Astrocyte (in vitro differentiated cells and primary cell): Measurements from ENCODE around the gene OXSR1. TPM values are rescaled to one million over a fixed set of nuclear protein-coding genes. Genes with fewer than 3 reads are reported as not detected.

Experiments used
- DNase-seq: peaks from one replicate; pipeline ENCODE4 v3.0.0-alpha.2; 2010; ENCODE audit warnings: low read depth
- FAIRE-seq: peaks from 2 replicates; lab custom pipeline; 2011; peaks lifted over from hg19 to GRCh38; lab: Jason Lieb, UNC
- H2AFZ ChIP-seq: 2 replicates; pipeline ENCODE4 v1.6.0; 2012; ENCODE audit warnings: low read depth, low read length, inconsistent platforms
- H3K27ac ChIP-seq: 2 replicates; pipeline ENCODE4 v1.5.1; 2011; ENCODE audit warnings: low read depth, low read length, inconsistent platforms
- H3K27me3 ChIP-seq: 2 replicates; pipeline ENCODE4 v1.6.0; 2011; ENCODE audit warnings: low read length, inconsistent platforms; ENCODE audit not compliant: insufficient read depth
- H3K36me3 ChIP-seq: 2 replicates; pipeline ENCODE4 v1.5.1; 2011; ENCODE audit warnings: low read length, inconsistent platforms; ENCODE audit not compliant: insufficient read depth
- H3K4me1 ChIP-seq: 2 replicates; pipeline ENCODE4 v1.5.1; 2011; ENCODE audit warnings: low read length, inconsistent platforms; ENCODE audit not compliant: insufficient read depth
- H3K4me2 ChIP-seq: 2 replicates; pipeline ENCODE4 v1.6.0; 2012; ENCODE audit warnings: low read length, inconsistent platforms
- H3K4me3 ChIP-seq: 2 replicates; pipeline ENCODE4 v1.5.1; 2011; ENCODE audit warnings: low read depth, mild to moderate bottlenecking, low read length, inconsistent platforms; ENCODE audit not compliant: insufficient read depth
- H3K79me2 ChIP-seq: 2 replicates; pipeline ENCODE4 v1.6.0; 2012; ENCODE audit warnings: mild to moderate bottlenecking, low read length, inconsistent platforms; ENCODE audit not compliant: insufficient read depth
- H3K9ac ChIP-seq: 2 replicates; pipeline ENCODE4 v1.6.0; 2012; ENCODE audit warnings: mild to moderate bottlenecking, low read length, inconsistent platforms
- H3K9me3 ChIP-seq: 2 replicates; pipeline ENCODE4 v1.5.1; 2012; ENCODE audit warnings: low read depth, mild to moderate bottlenecking, low read length, inconsistent platforms; ENCODE audit not compliant: insufficient read depth
- H4K20me1 ChIP-seq: 2 replicates; pipeline ENCODE4 v1.6.0; 2012; ENCODE audit warnings: low read length, inconsistent platforms; ENCODE audit not compliant: insufficient read depth
- H3K27ac Mint-ChIP-seq: one replicate; pipeline ENCODE4 v1.8.0; 2021; ENCODE audit warnings: mild to moderate bottlenecking, mixed read lengths; ENCODE audit not compliant: unreplicated experiment
- H3K27me3 Mint-ChIP-seq: one replicate; pipeline ENCODE4 v1.8.0; 2021; ENCODE audit warnings: low read depth, mixed read lengths; ENCODE audit not compliant: unreplicated experiment
- H3K36me3 Mint-ChIP-seq: one replicate; pipeline ENCODE4 v1.8.0; 2021; ENCODE audit warnings: low read depth, mixed read lengths; ENCODE audit not compliant: unreplicated experiment
- H3K4me1 Mint-ChIP-seq: one replicate; pipeline ENCODE4 v1.8.0; 2021; ENCODE audit warnings: low read depth, mixed read lengths; ENCODE audit not compliant: unreplicated experiment
- H3K4me3 Mint-ChIP-seq: one replicate; pipeline ENCODE4 v1.8.0; 2021; ENCODE audit warnings: mild to moderate bottlenecking, moderate library complexity, mixed read lengths; ENCODE audit not compliant: unreplicated experiment
- H3K9me3 Mint-ChIP-seq: one replicate; pipeline ENCODE4 v1.8.0; 2021; ENCODE audit warnings: mild to moderate bottlenecking, mixed read lengths; ENCODE audit not compliant: unreplicated experiment
- EZH2 ChIP-seq: IDR thresholded peaks from 2 replicates; pipeline ENCODE4 v1.6.1; 2012; ENCODE audit warnings: mild to moderate bottlenecking, low read length, inconsistent platforms; ENCODE audit not compliant: insufficient read depth
- total RNA-seq: library from RNA; stranded (reverse); gene quantifications from 2 replicates; pipeline ENCODE4 v1.2.1, GENCODE V29; 2021
- TF ChIP-seq, protein P1 (sequence below): IDR thresholded peaks from 2 replicates; pipeline ENCODE4 v1.5.1; 2011; ENCODE audit warnings: low read depth, mild to moderate bottlenecking, inconsistent platforms, low read length, moderate library complexity; ENCODE audit not compliant: insufficient read depth

The OXSR1 gene
- total RNA-seq, 1 donor from 2014 or later: 83.1 TPM

DNA sequence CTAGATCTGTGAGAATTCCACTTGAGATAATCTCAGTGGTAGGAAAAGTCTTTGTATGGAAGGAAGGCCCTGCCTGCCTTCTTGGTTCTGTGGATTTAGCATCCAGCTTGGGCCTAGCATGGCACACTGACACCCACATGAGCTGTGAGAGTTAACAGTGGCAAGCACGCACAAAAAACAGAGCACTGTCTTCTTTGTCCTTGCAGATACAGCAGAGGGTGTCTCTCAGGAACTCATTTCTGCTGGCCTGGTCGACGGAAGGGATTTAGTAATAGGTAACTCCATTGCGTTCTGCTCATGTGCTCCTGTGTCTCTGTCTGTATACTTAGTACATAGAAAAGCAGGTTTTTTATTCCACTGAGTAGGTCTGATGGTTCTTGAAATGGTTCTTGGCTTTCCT lies 85.9 kb downstream of the OXSR1 start:
- Mint-ChIP-seq H3K4me3 (no peak overlapping the region), H3K27ac (no peak overlapping the region), H3K36me3 (peaks cover 16% of the 10 kb centered on the region), H3K27me3 (no peaks in the 10 kb centered on the region), H3K9me3 (no peaks in the 10 kb centered on the region), H3K4me1 (peaks cover 17% of the 10 kb centered on the region)
- Histone ChIP-seq H3K4me1 (peaks cover 11% of the 10 kb centered on the region), H3K36me3 (peaks cover 71% of the 10 kb centered on the region), H3K9ac (no peak overlapping the region), H3K4me2 (no peak overlapping the region), H2AFZ (no peak overlapping the region), H3K79me2 (peaks cover 5% of the 10 kb centered on the region), H3K9me3 (no peaks in the 10 kb centered on the region), H4K20me1 (peaks cover 34% of the 10 kb centered on the region), H3K4me3 (no peak overlapping the region), H3K27me3 (no peaks in the 10 kb centered on the region), H3K27ac (no peak overlapping the region)
- TF ChIP-seq EZH2: no peak
- TF ChIP-seq, protein P1, sequence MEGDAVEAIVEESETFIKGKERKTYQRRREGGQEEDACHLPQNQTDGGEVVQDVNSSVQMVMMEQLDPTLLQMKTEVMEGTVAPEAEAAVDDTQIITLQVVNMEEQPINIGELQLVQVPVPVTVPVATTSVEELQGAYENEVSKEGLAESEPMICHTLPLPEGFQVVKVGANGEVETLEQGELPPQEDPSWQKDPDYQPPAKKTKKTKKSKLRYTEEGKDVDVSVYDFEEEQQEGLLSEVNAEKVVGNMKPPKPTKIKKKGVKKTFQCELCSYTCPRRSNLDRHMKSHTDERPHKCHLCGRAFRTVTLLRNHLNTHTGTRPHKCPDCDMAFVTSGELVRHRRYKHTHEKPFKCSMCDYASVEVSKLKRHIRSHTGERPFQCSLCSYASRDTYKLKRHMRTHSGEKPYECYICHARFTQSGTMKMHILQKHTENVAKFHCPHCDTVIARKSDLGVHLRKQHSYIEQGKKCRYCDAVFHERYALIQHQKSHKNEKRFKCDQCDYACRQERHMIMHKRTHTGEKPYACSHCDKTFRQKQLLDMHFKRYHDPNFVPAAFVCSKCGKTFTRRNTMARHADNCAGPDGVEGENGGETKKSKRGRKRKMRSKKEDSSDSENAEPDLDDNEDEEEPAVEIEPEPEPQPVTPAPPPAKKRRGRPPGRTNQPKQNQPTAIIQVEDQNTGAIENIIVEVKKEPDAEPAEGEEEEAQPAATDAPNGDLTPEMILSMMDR: no peak
- DNase-seq (no peak), FAIRE-seq (no peak)

DNA sequence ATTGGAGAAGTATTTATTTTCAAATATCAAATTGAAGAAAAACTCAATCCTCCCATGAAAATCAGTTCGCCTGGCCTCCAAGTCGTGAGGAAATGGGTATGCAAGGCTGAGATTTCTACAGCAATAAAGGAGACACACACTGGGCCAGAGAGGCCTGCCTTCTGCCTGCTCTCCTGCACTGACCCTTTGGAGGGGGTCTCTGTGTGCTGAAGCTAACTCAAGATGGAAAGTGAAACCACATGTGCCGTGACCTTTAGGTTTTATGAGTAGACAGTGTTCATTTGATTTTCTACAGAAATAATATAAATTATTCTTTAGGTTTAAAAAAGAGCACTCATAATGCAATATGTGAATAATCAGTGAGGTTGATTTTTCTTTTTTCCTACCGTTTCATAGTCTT lies 88.4 kb downstream of the OXSR1 start:
- Mint-ChIP-seq H3K27me3 (no peaks in the 10 kb centered on the region), H3K36me3 (peaks cover 16% of the 10 kb centered on the region), H3K27ac (no peak overlapping the region), H3K4me1 (peaks cover 5% of the 10 kb centered on the region), H3K4me3 (no peak overlapping the region), H3K9me3 (no peaks in the 10 kb centered on the region)
- Histone ChIP-seq H2AFZ (no peak overlapping the region), H3K4me3 (no peak overlapping the region), H3K79me2 (peaks cover 5% of the 10 kb centered on the region), H3K9ac (no peak overlapping the region), H3K4me1 (no peaks in the 10 kb centered on the region), H3K9me3 (no peaks in the 10 kb centered on the region), H4K20me1 (peaks cover 25% of the 10 kb centered on the region), H3K36me3 (peaks cover 64% of the 10 kb centered on the region), H3K27ac (no peak overlapping the region), H3K27me3 (no peaks in the 10 kb centered on the region), H3K4me2 (no peak overlapping the region)
- FAIRE-seq: no peak
- no peak for DNase-seq
- TF ChIP-seq EZH2: no peak
- TF ChIP-seq, protein P1: no peak

DNA sequence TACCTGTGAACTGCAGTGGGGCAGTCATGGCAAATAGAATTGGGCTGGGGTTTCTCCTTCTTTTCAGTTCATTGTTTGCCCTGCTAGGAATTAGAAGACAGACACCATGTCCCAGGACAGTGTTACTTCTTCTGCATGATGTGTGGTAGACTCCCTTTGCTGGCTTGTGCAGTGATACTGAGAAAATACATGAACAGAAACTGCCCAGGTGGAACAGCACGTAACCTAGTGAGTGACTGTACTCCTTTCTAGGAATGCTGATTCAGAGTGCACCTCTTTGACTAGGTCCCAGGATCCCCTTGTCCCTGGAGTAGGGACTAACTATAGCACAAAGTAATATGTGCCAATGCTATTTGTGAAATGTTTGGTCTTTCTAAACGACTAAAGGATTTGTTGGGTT lies 89.5 kb downstream of the OXSR1 start:
- peaks cover 59% of the 10 kb centered on the region for H3K36me3 ChIP-seq
- no peak overlapping the region for H3K27ac ChIP-seq
- no peak overlapping the region for H3K4me2 ChIP-seq
- H3K9ac ChIP-seq: no peak overlapping the region
- DNase-seq: no peak
- peaks cover 24% of the 10 kb centered on the region for H4K20me1 ChIP-seq
- H3K4me3 ChIP-seq: no peak overlapping the region
- Mint-ChIP-seq H3K4me1 (peaks cover 8% of the 10 kb centered on the region), H3K36me3 (peaks cover 16% of the 10 kb centered on the region), H3K27ac (no peak overlapping the region), H3K27me3 (no peaks in the 10 kb centered on the region), H3K9me3 (no peaks in the 10 kb centered on the region), H3K4me3 (no peak overlapping the region)
- no peaks in the 10 kb centered on the region for H3K27me3 ChIP-seq
- no peaks in the 10 kb centered on the region for H3K9me3 ChIP-seq
- H3K4me1 ChIP-seq: no peaks in the 10 kb centered on the region
- no peak overlapping the region for H2AFZ ChIP-seq
- H3K79me2 ChIP-seq: peaks cover 5% of the 10 kb centered on the region
- TF ChIP-seq, protein P1: no peak
- no peak for TF ChIP-seq EZH2
- FAIRE-seq: no peak
